HepG2 (cell line): ENCODE measurements around the gene ASTN2. TPM values are rescaled to one million over a fixed set of nuclear protein-coding genes. Genes with fewer than 3 reads are reported as not detected.

ENCODE experiments used
- ATAC-seq: fragments of 200-7000 bp; cut with Tn5 transposase; 3 replicates; pipeline ENCODE4 v1.9.1; 2020; ENCODE audit warnings: mild to moderate bottlenecking, moderate library complexity
- BruUV-seq: library from RNA; stranded (reverse); fragments of 400-500 nt; replicated peaks from 2 replicates; lab custom pipeline; 2021; lab: Mats Ljungman, UMichigan
- CTCF ChIA-PET: fragments of 300-600 bp; formaldehyde crosslinking; extraction: SDS; loops from one replicate; lab custom pipeline; 2021; ENCODE audit warnings: low total read pairs, inconsistent platforms, low intra/inter-chr PET ratio; lab: Yijun Ruan, JAX
- POLR2A ChIA-PET: fragments of 350-600 bp; sonication (Branson Sonifier 250); formaldehyde crosslinking; loops from one replicate; lab custom pipeline; 2020; ENCODE audit warnings: antibody characterized with exemption, inconsistent platforms; lab: Yijun Ruan, JAX
- DNase-seq: peaks from one replicate; pipeline ENCODE4 v3.0.0-alpha.2; 2015; ENCODE audit warnings: low spot score
- FAIRE-seq: peaks from 3 replicates; lab custom pipeline; 2011; peaks lifted over from hg19 to GRCh38; lab: Jason Lieb, UNC
- H2AFZ ChIP-seq: one replicate; pipeline ENCODE4 v1.6.1; 2011; ENCODE audit warnings: low read length, inconsistent platforms
- H3K27ac ChIP-seq: fragments of 300-600 bp; 3 replicates; pipeline ENCODE4 v1.8.0; 2011; ENCODE audit warnings: mixed run types, mild to moderate bottlenecking, mixed read lengths, low read length, inconsistent platforms; ENCODE audit not compliant: insufficient read depth; ENCODE audit errors: extremely low read length
- H3K27me3 ChIP-seq, 2 experiments: fragments of 200-600 bp in 1 of 2; 2 replicates in 1 of 2; 3 replicates in 1 of 2; pipeline versions ENCODE4 v1.6.0 to v1.8.0; 2011; ENCODE audit warnings: low read length in 2 of 2, mild to moderate bottlenecking in 2 of 2, moderate library complexity in 2 of 2, inconsistent platforms in 1 of 2; ENCODE audit not compliant: insufficient read depth in 2 of 2, control insufficient read depth in 1 of 2
- H3K36me3 ChIP-seq, 2 experiments: fragments of 200-600 bp in 1 of 2; replicated peaks in 1 of 2; 2 replicates in 1 of 2; 3 replicates in 1 of 2; pipeline versions ENCODE4 v1.5.1 to v1.8.0; 2011; ENCODE audit warnings: low read length in 2 of 2, inconsistent platforms in 1 of 2; ENCODE audit not compliant: insufficient read depth in 2 of 2, control insufficient read depth in 1 of 2
- H3K4me1 ChIP-seq: 2 replicates; pipeline ENCODE4 v1.5.1; 2012; ENCODE audit warnings: low read length, inconsistent platforms; ENCODE audit not compliant: insufficient read depth
- H3K4me2 ChIP-seq: 2 replicates; pipeline ENCODE4 v1.6.0; 2011; ENCODE audit warnings: low read depth, low read length, inconsistent platforms
- H3K4me3 ChIP-seq, 3 experiments: fragments of 200-600 bp in 1 of 3; sonication (generic), shearing (Covaris generic) in 1 of 3; replicated peaks in 1 of 3; 2 replicates each; pipeline ENCODE4 v1.5.1; 2011 to 2016; ENCODE audit warnings: low read length in 3 of 3, inconsistent platforms in 2 of 3, low read depth in 2 of 3, mild to moderate bottlenecking in 2 of 3, control low read depth in 1 of 3, mixed read lengths in 1 of 3; ENCODE audit not compliant: insufficient read depth in 1 of 3
- H3K79me2 ChIP-seq: one replicate; pipeline ENCODE4 v1.6.1; 2011; ENCODE audit warnings: low read length, inconsistent platforms; ENCODE audit not compliant: insufficient read depth
- H3K9ac ChIP-seq: 2 replicates; pipeline ENCODE4 v1.6.0; 2011; ENCODE audit warnings: mild to moderate bottlenecking, low read depth, low read length, inconsistent platforms; ENCODE audit not compliant: insufficient read depth
- H3K9me3 ChIP-seq: 2 replicates; pipeline ENCODE4 v1.5.1; 2012; ENCODE audit warnings: mild to moderate bottlenecking, low read length
- H4K20me1 ChIP-seq: 2 replicates; pipeline ENCODE4 v1.6.0; 2011; ENCODE audit warnings: inconsistent platforms, mild to moderate bottlenecking, low read length, moderate library complexity; ENCODE audit not compliant: insufficient read depth
- FLYWCH1 ChIP-seq: sonication (generic); formaldehyde crosslinking; IDR thresholded peaks from 2 replicates; pipeline ENCODE4 v1.8.1; 2023; ENCODE audit warnings: mild to moderate bottlenecking, missing genetic modification reagents
- FOXK2 ChIP-seq: fragments of 450-650 bp; IDR thresholded peaks from 2 replicates; pipeline ENCODE4 v1.6.1; 2016
- GABPB1 ChIP-seq: IDR thresholded peaks from 2 replicates; pipeline ENCODE4 v1.6.1; 2016; ENCODE audit warnings: mild to moderate bottlenecking, missing genetic modification reagents, moderate library complexity, missing compliant biosample characterization
- NCOA5 ChIP-seq: sonication (generic); formaldehyde crosslinking; IDR thresholded peaks from 2 replicates; pipeline ENCODE4 v1.4.0; 2020; ENCODE audit warnings: missing genetic modification reagents
- RARG ChIP-seq: sonication (generic); formaldehyde crosslinking; IDR thresholded peaks from 2 replicates; pipeline ENCODE4 v1.4.0; 2020; ENCODE audit warnings: low read depth, mild to moderate bottlenecking, missing genetic modification reagents
- RELA ChIP-seq: sonication (generic); formaldehyde crosslinking; IDR thresholded peaks from 2 replicates; pipeline ENCODE4 v1.4.0; 2020; ENCODE audit warnings: missing genetic modification reagents
- ZNF230 ChIP-seq: sonication (generic); formaldehyde crosslinking; IDR thresholded peaks from 2 replicates; pipeline ENCODE4 v1.4.0; 2020; ENCODE audit warnings: mild to moderate bottlenecking, missing genetic modification reagents
- WGBS: methylation state at CpG from one replicate; pipeline ENCODE4 v1.1.6; 2017; ENCODE audit warnings: low lambda C conversion rate; 5-methylcytosine and 5-hydroxymethylcytosine counted together
- in situ Hi-C: cut with HindIII; loops from 2 replicates; pipeline ENCODE4 v1.10.0; 2017; ENCODE audit warnings: low pct_unique_long_range_greater_than_20kb; ENCODE audit not compliant: extremely low pct_ligation_motif_present
- intact Hi-C: fragments of 100-400 bp; cut with micrococcal nuclease; formaldehyde crosslinking; loops from one replicate; pipeline ENCODE4 v1.10.0; 2022; ENCODE audit not compliant: unreplicated experiment
- polyA plus RNA-seq, 8 experiments: library from polyadenylated mRNA; depleted of rRNA in 3 of 8; stranded (reverse) in 7 of 8; unstranded in 1 of 8; fragments of >200 nt; fragmentation: Illumina TruSeq in 4 of 8; extraction: Trizol in 4 of 8; gene quantifications; 2 replicates each; pipeline versions ENCODE4 v1.2.1 to v1.2.3, GENCODE V29; 2011 to 2016; ENCODE audit warnings: low read depth in 4 of 8, missing spikeins in 1 of 8, mixed read lengths in 1 of 8; ENCODE audit not compliant: insufficient read depth in 1 of 8
- total RNA-seq, 5 experiments: library from RNA; depleted of rRNA; stranded (reverse); fragments of >200 nt; fragmentation: Illumina TruSeq; extraction: Trizol; gene quantifications; 2 replicates each; pipeline ENCODE4 v1.2.3, GENCODE V29; 2016; ENCODE audit warnings: low read depth in 1 of 5
- TF ChIP-seq, protein P1 (sequence below), 2 experiments: sonication (generic) in 1 of 2; formaldehyde crosslinking in 1 of 2; IDR thresholded peaks; 2 replicates each; pipeline versions ENCODE4 v1.6.1 to v1.9.0; 2014 to 2022; ENCODE audit warnings: antibody characterized with exemption in 1 of 2, borderline replicate concordance in 1 of 2, inconsistent platforms in 1 of 2, low read depth in 1 of 2, missing genetic modification reagents in 1 of 2
- TF ChIP-seq, protein P2 (sequence below): sonication (generic); formaldehyde crosslinking; IDR thresholded peaks from 2 replicates; pipeline ENCODE4 v1.5.0; 2020; ENCODE audit warnings: mild to moderate bottlenecking, missing genetic modification reagents
- TF ChIP-seq, protein P3 (sequence below): sonication (generic); formaldehyde crosslinking; IDR thresholded peaks from 2 replicates; pipeline ENCODE4 v1.4.0; 2020; ENCODE audit warnings: missing genetic modification reagents; ENCODE audit errors: not compliant biosample characterization
- TF ChIP-seq, protein P4 (sequence below): sonication (generic); formaldehyde crosslinking; conservative IDR thresholded peaks from 2 replicates; pipeline ENCODE4 v1.4.0; 2020; ENCODE audit warnings: mild to moderate bottlenecking, missing genetic modification reagents, moderate library complexity

The ASTN2 gene
- total and polyA plus RNA-seq, 2 of the 13 experiments (the other 11 are each of a cell fraction or from before 2014, with no cell fraction given), result 5.2 to 13.5 TPM

DNA sequence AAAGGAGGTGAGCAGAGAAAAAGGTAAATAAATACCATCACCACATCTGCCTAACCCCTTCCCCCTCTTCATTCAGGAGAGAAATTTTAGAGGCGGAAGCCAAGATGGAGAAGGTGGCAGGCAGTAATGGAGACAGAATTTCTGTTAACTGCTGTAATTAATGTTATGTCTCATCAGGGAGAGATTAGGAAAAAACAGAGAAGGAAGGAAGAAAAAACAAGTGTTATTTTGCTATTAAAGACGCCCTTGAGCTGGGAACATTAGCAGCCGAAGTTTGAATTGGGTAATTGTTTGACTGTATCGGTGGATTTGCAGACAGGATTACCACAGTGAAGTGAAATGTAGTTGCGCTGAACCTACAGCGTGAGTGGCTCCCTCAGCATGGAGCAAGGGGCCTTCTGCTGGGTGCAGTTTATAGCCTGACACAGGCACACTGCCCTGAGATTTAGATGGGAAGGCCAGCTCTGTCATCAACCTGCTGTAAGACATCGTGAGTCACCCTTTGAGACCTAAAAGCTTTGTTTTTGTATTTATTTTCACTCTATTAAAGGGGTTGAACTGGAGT is 136.3 kb downstream of the ASTN2 start:
- intact Hi-C loops, result no loop called here
- ChIA-PET POLR2A (no interaction called here), CTCF (no interaction called here)
- Histone ChIP-seq H3K27ac (no peak overlapping the region), H3K79me2 (no peaks in the 10 kb centered on the region), H3K4me3 (no peak overlapping the region), H3K9me3 (no peaks in the 10 kb centered on the region), H3K9ac (no peak overlapping the region), H3K36me3 (no peaks in the 10 kb centered on the region), H3K27me3 (no peaks in the 10 kb centered on the region), H3K4me1 (no peaks in the 10 kb centered on the region), H2AFZ (no peak overlapping the region), H4K20me1 (no peaks in the 10 kb centered on the region), H3K4me2 (no peak overlapping the region)
- no TSS peak for BruUV-seq
- WGBS, result 15% methylated on average over 5 of the region's 7 CpGs
- ATAC-seq (no peak), FAIRE-seq (no peak), DNase-seq (no peak)
- in situ Hi-C loops, result no loop called here
- TF ChIP-seq ZNF230 (CRISPR knock-in tag) (no peak), FLYWCH1 (CRISPR knock-in tag) (no peak), FOXK2 (no peak), RARG (CRISPR knock-in tag) (no peak), GABPB1 (CRISPR knock-in tag) (no peak), RELA (no peak), NCOA5 (CRISPR knock-in tag) (no peak)
- TF ChIP-seq, protein P1, sequence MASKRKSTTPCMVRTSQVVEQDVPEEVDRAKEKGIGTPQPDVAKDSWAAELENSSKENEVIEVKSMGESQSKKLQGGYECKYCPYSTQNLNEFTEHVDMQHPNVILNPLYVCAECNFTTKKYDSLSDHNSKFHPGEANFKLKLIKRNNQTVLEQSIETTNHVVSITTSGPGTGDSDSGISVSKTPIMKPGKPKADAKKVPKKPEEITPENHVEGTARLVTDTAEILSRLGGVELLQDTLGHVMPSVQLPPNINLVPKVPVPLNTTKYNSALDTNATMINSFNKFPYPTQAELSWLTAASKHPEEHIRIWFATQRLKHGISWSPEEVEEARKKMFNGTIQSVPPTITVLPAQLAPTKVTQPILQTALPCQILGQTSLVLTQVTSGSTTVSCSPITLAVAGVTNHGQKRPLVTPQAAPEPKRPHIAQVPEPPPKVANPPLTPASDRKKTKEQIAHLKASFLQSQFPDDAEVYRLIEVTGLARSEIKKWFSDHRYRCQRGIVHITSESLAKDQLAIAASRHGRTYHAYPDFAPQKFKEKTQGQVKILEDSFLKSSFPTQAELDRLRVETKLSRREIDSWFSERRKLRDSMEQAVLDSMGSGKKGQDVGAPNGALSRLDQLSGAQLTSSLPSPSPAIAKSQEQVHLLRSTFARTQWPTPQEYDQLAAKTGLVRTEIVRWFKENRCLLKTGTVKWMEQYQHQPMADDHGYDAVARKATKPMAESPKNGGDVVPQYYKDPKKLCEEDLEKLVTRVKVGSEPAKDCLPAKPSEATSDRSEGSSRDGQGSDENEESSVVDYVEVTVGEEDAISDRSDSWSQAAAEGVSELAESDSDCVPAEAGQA (IDR thresholded peaks at IDR 0.05; ENCODE audit: low read depth), result no peak
- TF ChIP-seq, protein P1 (CRISPR knock-in tag; IDR thresholded peaks at IDR 0.05; ENCODE audit: borderline replicate concordance), result no peak
- TF ChIP-seq, protein P2, sequence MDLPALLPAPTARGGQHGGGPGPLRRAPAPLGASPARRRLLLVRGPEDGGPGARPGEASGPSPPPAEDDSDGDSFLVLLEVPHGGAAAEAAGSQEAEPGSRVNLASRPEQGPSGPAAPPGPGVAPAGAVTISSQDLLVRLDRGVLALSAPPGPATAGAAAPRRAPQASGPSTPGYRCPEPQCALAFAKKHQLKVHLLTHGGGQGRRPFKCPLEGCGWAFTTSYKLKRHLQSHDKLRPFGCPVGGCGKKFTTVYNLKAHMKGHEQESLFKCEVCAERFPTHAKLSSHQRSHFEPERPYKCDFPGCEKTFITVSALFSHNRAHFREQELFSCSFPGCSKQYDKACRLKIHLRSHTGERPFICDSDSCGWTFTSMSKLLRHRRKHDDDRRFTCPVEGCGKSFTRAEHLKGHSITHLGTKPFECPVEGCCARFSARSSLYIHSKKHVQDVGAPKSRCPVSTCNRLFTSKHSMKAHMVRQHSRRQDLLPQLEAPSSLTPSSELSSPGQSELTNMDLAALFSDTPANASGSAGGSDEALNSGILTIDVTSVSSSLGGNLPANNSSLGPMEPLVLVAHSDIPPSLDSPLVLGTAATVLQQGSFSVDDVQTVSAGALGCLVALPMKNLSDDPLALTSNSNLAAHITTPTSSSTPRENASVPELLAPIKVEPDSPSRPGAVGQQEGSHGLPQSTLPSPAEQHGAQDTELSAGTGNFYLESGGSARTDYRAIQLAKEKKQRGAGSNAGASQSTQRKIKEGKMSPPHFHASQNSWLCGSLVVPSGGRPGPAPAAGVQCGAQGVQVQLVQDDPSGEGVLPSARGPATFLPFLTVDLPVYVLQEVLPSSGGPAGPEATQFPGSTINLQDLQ (CRISPR knock-in tag), result no peak
- TF ChIP-seq, protein P3, sequence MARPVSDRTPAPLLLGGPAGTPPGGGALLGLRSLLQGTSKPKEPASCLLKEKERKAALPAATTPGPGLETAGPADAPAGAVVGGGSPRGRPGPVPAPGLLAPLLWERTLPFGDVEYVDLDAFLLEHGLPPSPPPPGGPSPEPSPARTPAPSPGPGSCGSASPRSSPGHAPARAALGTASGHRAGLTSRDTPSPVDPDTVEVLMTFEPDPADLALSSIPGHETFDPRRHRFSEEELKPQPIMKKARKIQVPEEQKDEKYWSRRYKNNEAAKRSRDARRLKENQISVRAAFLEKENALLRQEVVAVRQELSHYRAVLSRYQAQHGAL (CRISPR knock-in tag), result no peak
- TF ChIP-seq, protein P4, sequence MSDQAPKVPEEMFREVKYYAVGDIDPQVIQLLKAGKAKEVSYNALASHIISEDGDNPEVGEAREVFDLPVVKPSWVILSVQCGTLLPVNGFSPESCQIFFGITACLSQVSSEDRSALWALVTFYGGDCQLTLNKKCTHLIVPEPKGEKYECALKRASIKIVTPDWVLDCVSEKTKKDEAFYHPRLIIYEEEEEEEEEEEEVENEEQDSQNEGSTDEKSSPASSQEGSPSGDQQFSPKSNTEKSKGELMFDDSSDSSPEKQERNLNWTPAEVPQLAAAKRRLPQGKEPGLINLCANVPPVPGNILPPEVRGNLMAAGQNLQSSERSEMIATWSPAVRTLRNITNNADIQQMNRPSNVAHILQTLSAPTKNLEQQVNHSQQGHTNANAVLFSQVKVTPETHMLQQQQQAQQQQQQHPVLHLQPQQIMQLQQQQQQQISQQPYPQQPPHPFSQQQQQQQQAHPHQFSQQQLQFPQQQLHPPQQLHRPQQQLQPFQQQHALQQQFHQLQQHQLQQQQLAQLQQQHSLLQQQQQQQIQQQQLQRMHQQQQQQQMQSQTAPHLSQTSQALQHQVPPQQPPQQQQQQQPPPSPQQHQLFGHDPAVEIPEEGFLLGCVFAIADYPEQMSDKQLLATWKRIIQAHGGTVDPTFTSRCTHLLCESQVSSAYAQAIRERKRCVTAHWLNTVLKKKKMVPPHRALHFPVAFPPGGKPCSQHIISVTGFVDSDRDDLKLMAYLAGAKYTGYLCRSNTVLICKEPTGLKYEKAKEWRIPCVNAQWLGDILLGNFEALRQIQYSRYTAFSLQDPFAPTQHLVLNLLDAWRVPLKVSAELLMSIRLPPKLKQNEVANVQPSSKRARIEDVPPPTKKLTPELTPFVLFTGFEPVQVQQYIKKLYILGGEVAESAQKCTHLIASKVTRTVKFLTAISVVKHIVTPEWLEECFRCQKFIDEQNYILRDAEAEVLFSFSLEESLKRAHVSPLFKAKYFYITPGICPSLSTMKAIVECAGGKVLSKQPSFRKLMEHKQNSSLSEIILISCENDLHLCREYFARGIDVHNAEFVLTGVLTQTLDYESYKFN (CRISPR knock-in tag), result no peak
